ENCODE results near the gene TTC6.

The TTC6 gene

DNA sequence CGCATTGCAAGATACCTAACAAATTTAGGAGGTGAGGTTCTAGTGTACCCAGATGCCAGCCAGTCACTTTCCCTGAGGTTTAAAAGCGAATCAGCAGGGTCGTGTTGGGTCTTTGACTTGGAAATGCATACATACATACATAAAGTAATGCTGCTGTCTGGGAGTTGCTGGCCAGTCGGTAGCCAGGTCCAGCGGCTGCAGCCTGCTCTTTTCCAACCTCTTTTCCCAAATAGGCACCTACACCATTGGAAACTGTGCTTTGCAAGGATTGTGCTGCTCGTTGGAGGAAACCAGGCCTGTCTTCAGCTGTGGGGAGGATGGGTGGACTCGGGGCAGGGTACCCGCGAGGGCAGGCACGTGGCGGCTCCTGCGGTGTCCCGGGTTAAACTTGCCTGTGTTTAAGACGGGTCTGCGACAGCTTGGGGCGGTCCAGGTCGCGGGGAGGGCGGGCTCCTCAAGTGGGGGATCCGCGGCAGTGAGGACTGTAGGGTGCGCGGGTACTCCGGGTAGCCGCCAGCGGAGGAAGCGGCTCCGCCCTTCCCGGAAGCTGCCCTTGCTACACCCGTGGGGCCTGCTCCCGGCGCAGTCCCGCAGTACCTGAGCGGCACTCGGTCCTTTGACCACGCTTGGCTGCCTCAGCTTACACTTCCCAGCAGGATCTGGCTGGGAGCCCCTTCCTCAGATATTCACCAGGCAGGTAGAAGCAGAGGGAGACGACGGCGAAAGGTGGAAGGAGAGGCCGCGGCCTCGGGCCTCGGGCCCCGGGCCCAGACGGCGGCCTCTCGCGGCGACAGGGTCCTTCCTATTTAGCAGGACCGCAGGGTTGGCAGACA is 2.7 kb downstream of the TTC6 start:
- TF ChIP-seq CTCF (IDR thresholded peaks at IDR 0.05; ENCODE audit: insufficient read depth, low read length) (no peak), SPI1 (IDR thresholded peaks at IDR 0.05; ENCODE audit: borderline replicate concordance, low read depth) (no peak), POLR2AphosphoS5 (IDR thresholded peaks at IDR 0.05; ENCODE audit: low read depth) (no peak), GABPA (IDR thresholded peaks at IDR 0.05; ENCODE audit: low read depth) (no peak), REST (IDR thresholded peaks at IDR 0.05; ENCODE audit: insufficient replicate concordance, low read depth) (no peak)
- DNase-seq (ENCODE audit: low read depth in 1 of 2, low spot score in 1 of 2) = no peak
- peaks cover 64% of the 10 kb centered on the region for H3K27me3 ChIP-seq (ENCODE audit: insufficient read depth, poor library complexity, severe bottlenecking)
- H3K27ac ChIP-seq (replicated peaks) = no peak overlapping the region
- no peak overlapping the region for H3K4me3 ChIP-seq (replicated peaks; ENCODE audit: insufficient read depth, low read length)

GRCh38 chr14:37598747-37599506 is 3.5 kb downstream of the TTC6 start:
- peaks cover 58% of the 10 kb centered on the region for H3K27me3 ChIP-seq (ENCODE audit: insufficient read depth, poor library complexity, severe bottlenecking)
- DNase-seq (ENCODE audit: low read depth in 1 of 2, low spot score in 1 of 2) = no peak
- no peak for TF ChIP-seq SPI1 (IDR thresholded peaks at IDR 0.05; ENCODE audit: borderline replicate concordance, low read depth)
- no peak for TF ChIP-seq CTCF (IDR thresholded peaks at IDR 0.05; ENCODE audit: insufficient read depth, low read length)
- TF ChIP-seq REST (IDR thresholded peaks at IDR 0.05; ENCODE audit: insufficient replicate concordance, low read depth) = no peak
- no peak overlapping the region for H3K27ac ChIP-seq (replicated peaks)
- no peak overlapping the region for H3K4me3 ChIP-seq (replicated peaks; ENCODE audit: insufficient read depth, low read length)

DNA sequence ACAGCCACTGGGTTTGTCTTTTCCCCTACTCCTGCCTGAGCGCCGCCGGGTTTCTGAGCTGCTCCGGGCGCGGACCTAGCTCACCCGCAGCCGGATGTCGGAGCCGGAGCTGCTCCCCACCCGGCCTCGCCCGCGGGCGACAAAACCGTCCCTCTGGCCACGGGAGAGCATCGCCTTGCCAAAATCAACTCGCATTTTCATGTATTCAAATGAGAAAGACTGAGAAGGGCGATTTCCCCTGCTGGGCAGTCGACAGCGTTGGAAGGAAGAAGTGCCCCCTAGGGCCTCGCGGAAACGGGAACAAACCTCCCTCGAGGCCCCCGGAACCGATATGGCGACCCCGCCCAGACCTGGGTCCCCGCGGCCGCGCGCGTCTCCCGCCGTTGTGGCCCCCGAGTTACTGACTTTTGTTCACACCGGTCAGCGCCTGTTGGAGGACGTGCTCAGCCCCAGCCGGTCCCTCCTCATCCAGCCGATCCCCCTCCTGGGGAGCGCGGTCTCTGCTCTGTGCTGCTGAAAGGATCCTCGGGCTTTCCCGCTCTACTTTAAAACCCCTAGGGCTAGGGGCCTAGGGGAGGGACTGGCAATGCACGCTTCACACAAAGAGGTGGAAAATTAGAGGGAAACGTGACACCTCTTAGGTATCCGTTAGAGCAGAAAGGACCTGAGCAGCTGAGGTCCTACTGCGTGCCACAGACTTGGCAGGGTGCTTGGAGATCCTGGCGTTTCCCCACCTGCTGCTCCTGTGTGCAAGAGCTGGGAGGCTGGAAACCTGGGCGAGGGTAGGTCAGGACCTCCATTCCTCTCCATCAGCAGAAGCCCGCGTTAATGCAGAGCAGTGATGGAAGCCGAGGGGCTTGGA is 4.3 kb downstream of the TTC6 start:
- no peak overlapping the region for H3K4me3 ChIP-seq (replicated peaks; ENCODE audit: insufficient read depth, low read length)
- TF ChIP-seq CTCF (IDR thresholded peaks at IDR 0.05; ENCODE audit: insufficient read depth, low read length) (no peak), REST (IDR thresholded peaks at IDR 0.05; ENCODE audit: insufficient replicate concordance, low read depth) (no peak), POLR2AphosphoS5 (IDR thresholded peaks at IDR 0.05; ENCODE audit: low read depth) (no peak), GABPA (IDR thresholded peaks at IDR 0.05; ENCODE audit: low read depth) (no peak), SPI1 (IDR thresholded peaks at IDR 0.05; ENCODE audit: borderline replicate concordance, low read depth) (no peak)
- H3K27me3 ChIP-seq (ENCODE audit: insufficient read depth, poor library complexity, severe bottlenecking) = peaks cover 53% of the 10 kb centered on the region
- no peak overlapping the region for H3K27ac ChIP-seq (replicated peaks)
- no peak for DNase-seq (ENCODE audit: low read depth in 1 of 2, low spot score in 1 of 2)
